ENCODE results near the gene MAML3.

MAML3 gene

GRCh38 chr4:139801895-139802294 lies 352.1 kb downstream of the MAML3 start:
- DNase-seq: no peak

GRCh38 chr4:139800082-139800481 lies 353.9 kb downstream of the MAML3 start:
- DNase-seq: no peak

GRCh38 chr4:139799615-139800014 lies 354.4 kb downstream of the MAML3 start:
- DNase-seq: no peak

- no peak for DNase-seq
Measured at GRCh38 chr4:139798456-139798855, 355.5 kb downstream of the MAML3 start.

GRCh38 chr4:139797287-139797686 lies 356.7 kb downstream of the MAML3 start:
- no peak for DNase-seq

GRCh38 chr4:139795527-139796314 lies 358.3 kb downstream of the MAML3 start:
- no peak for DNase-seq

- no peak for DNase-seq
Measured at GRCh38 chr4:139794158-139794954, 359.6 kb downstream of the MAML3 start.

- no peak for DNase-seq
Measured at GRCh38 chr4:139791681-139792080, 362.3 kb downstream of the MAML3 start.

GRCh38 chr4:139790291-139790690 lies 363.7 kb downstream of the MAML3 start:
- no peak for DNase-seq

- DNase-seq: peak; percentile 88
Measured at GRCh38 chr4:139789096-139789654, 364.8 kb downstream of the MAML3 start.

GRCh38 chr4:139786494-139787354 lies 367.3 kb downstream of the MAML3 start:
- no peak for DNase-seq

GRCh38 chr4:139785356-139785755 lies 368.6 kb downstream of the MAML3 start:
- no peak for DNase-seq

GRCh38 chr4:139783741-139784484 lies 370.1 kb downstream of the MAML3 start:
- no peak for DNase-seq

- DNase-seq: no peak
Measured at GRCh38 chr4:139782926-139783522, 371.0 kb downstream of the MAML3 start.

GRCh38 chr4:139781066-139781465 lies 372.9 kb downstream of the MAML3 start:
- no peak for DNase-seq

- DNase-seq: no peak
Measured at GRCh38 chr4:139779691-139780090, 374.3 kb downstream of the MAML3 start.

- DNase-seq: no peak
Measured at GRCh38 chr4:139777757-139778156, 376.2 kb downstream of the MAML3 start.

GRCh38 chr4:139776235-139776634 lies 377.7 kb downstream of the MAML3 start:
- DNase-seq: peak; percentile 20

GRCh38 chr4:139774759-139775487 lies 379.1 kb downstream of the MAML3 start:
- no peak for DNase-seq

GRCh38 chr4:139773560-139774318 lies 380.2 kb downstream of the MAML3 start:
- DNase-seq: no peak
